ENCODE measurements around the gene ESYT1.

GRCh38 chr12:56122637-56123036 lies 5.4 kb upstream of the ESYT1 start:
- TF ChIP-seq CTCF (IDR thresholded peaks at IDR 0.05): no peak
- no peak for TF ChIP-seq EP300 (IDR thresholded peaks at IDR 0.05)
